Sigmoid colon (tissue), 7 donors: ENCODE measurements around the gene TRIAP1. TPM values are rescaled to one million over a fixed set of nuclear protein-coding genes. Genes with fewer than 3 reads are reported as not detected.

Source experiments
- DNase-seq: peaks from one replicate; pipeline ENCODE4 v3.0.0-alpha.2; 2019
- H3K27ac ChIP-seq, 4 donors: fragments of 200-600 bp; sonication (generic); one replicate each; pipeline ENCODE4 v1.5.1; 2016 to 2019; ENCODE audit warnings: mild to moderate bottlenecking in 1 of 4
- H3K27me3 ChIP-seq, 3 donors: fragments of 200-600 bp; sonication (generic); one replicate each; pipeline ENCODE4 v1.5.1; 2019; ENCODE audit warnings: mild to moderate bottlenecking in 1 of 3
- H3K36me3 ChIP-seq, 4 donors: fragments of 200-600 bp; sonication (generic); one replicate each; pipeline ENCODE4 v1.5.1; 2016 to 2019
- H3K4me1 ChIP-seq, 4 donors: fragments of 200-600 bp; sonication (generic); one replicate each; pipeline ENCODE4 v1.5.1; 2017 to 2019
- H3K4me3 ChIP-seq, 4 donors: fragments of 200-600 bp; sonication (generic); one replicate each; pipeline ENCODE4 v1.5.1; 2017 to 2019; ENCODE audit warnings: mild to moderate bottlenecking in 2 of 4, moderate library complexity in 1 of 4
- H3K9me3 ChIP-seq, 4 donors: fragments of 200-600 bp in 3 of 4; sonication (generic) in 3 of 4; one replicate each; pipeline versions ENCODE4 v1.5.1 to v1.6.1; 2013 to 2019
- EP300 ChIP-seq, 4 donors: sonication (generic); formaldehyde crosslinking; IDR thresholded peaks; one replicate each; pipeline ENCODE4 v1.6.1; 2017; ENCODE audit warnings: antibody characterized with exemption in 4 of 4
- POLR2A ChIP-seq, 2 donors: fragments of 450-650 bp; IDR thresholded peaks; one replicate each; pipeline ENCODE4 v1.6.1; 2016; ENCODE audit warnings: antibody characterized with exemption in 2 of 2, mild to moderate bottlenecking in 2 of 2, moderate library complexity in 2 of 2
- POLR2AphosphoS5 ChIP-seq, 4 donors: sonication (generic); formaldehyde crosslinking; IDR thresholded peaks; one replicate each; pipeline ENCODE4 v1.6.1; 2017; ENCODE audit warnings: antibody characterized with exemption in 4 of 4
- WGBS, 2 donors: extraction: QIAGEN DNeasy Blood & Tissue Kit; methylation state at CpG; one replicate each; pipeline ENCODE4 v1.1.7; 2013; 5-methylcytosine and 5-hydroxymethylcytosine counted together
- intact Hi-C: fragments of 100-400 bp; cut with DNase I; formaldehyde crosslinking; loops from one replicate; pipeline ENCODE4 v1.15.1; 2023
- polyA plus RNA-seq, 3 donors: library from polyadenylated mRNA; stranded (reverse); fragments of 200-250 nt; gene quantifications; one replicate each; pipeline ENCODE4 v1.2.3, GENCODE V29; 2013
- total RNA-seq, 4 donors: library from RNA; depleted of rRNA; stranded (reverse); fragments of >200 nt; gene quantifications; one replicate each; pipeline ENCODE4 v1.1.0, GENCODE V29; 2016
- TF ChIP-seq, protein P1 (sequence below), 4 experiments: fragments of 450-650 bp in 3 of 4; fragments of 200-600 bp in 1 of 4; IDR thresholded peaks; one replicate each; pipeline ENCODE4 v1.5.1; 2016 to 2019; ENCODE audit warnings: antibody characterized with exemption in 4 of 4, mild to moderate bottlenecking in 3 of 4, moderate library complexity in 2 of 4
- donor health status: healthy with polysubstance abuse.
- donor health status: Bipolar disorder and iron deficiency.
- donor health status: healthy.

Gene TRIAP1
- total and polyA plus RNA-seq, 7 donors, result 8.6 to 37.7 (median 14.8) TPM

DNA sequence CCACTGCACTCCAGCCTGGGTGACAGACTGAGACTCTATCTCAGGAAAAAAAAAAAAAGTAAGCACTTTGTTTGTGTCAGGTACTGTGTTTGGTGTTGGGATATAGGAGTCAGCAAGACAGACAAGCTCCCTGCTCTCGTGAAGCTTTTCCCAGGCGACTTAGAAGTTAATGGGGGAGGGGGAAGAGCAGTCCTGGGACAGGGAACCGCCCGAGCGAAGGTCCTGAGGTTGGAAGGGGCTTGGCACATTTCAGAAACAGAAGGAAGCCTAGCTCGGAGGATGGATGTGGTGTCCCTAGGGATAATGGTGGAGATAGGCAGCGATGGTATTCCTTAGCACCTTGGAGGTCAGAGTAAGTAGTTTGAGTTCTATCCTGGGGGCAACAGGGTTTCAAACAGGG, 16.8 kb downstream of the TRIAP1 start:
- WGBS, 2 donors, result 20 to 62% methylated on average over 7 of the region's 7 CpGs
- DNase-seq, result no peak
- intact Hi-C loops, result no loop called here

DNA sequence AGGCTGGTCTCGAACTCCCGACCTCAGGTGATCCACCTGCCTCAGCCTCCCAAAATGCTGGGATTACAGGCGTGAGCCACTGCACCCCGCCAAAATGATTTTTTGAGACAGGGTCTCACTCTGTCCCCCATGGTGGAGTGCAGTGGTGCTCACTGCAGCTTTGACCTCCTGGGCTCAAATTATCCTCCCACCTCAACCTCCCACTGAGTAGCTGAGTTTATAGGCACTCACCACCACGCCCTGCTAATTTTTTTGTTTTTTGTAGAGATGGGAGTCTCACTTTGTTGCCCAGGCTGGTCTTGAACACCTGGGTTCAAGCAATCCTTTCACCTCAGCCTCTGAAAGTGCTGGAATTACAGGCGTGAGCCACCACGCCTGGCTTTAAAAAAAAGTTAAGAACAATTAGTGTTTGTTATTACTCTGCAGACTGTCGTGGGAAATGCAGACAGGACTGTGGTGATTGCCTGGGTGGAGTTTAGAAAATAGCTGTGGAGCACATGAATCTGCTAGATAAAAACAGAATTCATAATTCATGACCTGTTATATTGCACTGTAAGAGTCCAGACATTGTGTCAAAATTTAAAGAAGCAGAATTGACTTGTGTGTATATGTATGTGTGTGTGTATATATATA, 17.5 kb downstream of the TRIAP1 start:
- DNase-seq, result no peak
- Histone ChIP-seq H3K4me1 (peaks cover 0 to 5% (median 0%) of the 10 kb centered on the region in 4 donors), H3K36me3 (no peaks in the 10 kb centered on the region), H3K9me3 (no peaks in the 10 kb centered on the region), H3K27ac (no peak overlapping the region), H3K27me3 (peaks cover 0 to 4% (median 0%) of the 10 kb centered on the region in 3 donors), H3K4me3 (no peak overlapping the region)
- intact Hi-C loops, result no loop called here
- 21 to 56% methylated on average over 8 of the region's 8 CpGs for WGBS, 2 donors
- no peak for TF ChIP-seq POLR2A (IDR thresholded peaks at IDR 0.05)

More for the DNA sequence above, 16.8 kb downstream of the TRIAP1 start:
- no peak overlapping the region for H3K4me3 ChIP-seq
- TF ChIP-seq POLR2AphosphoS5 (IDR thresholded peaks at IDR 0.05) (no peak), POLR2A (IDR thresholded peaks at IDR 0.05) (no peak), EP300 (IDR thresholded peaks at IDR 0.05) (no peak)
- TF ChIP-seq, protein P1, sequence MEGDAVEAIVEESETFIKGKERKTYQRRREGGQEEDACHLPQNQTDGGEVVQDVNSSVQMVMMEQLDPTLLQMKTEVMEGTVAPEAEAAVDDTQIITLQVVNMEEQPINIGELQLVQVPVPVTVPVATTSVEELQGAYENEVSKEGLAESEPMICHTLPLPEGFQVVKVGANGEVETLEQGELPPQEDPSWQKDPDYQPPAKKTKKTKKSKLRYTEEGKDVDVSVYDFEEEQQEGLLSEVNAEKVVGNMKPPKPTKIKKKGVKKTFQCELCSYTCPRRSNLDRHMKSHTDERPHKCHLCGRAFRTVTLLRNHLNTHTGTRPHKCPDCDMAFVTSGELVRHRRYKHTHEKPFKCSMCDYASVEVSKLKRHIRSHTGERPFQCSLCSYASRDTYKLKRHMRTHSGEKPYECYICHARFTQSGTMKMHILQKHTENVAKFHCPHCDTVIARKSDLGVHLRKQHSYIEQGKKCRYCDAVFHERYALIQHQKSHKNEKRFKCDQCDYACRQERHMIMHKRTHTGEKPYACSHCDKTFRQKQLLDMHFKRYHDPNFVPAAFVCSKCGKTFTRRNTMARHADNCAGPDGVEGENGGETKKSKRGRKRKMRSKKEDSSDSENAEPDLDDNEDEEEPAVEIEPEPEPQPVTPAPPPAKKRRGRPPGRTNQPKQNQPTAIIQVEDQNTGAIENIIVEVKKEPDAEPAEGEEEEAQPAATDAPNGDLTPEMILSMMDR (IDR thresholded peaks at IDR 0.05), result no peak
- no peak overlapping the region for H3K27ac ChIP-seq
- H3K36me3 ChIP-seq, result no peaks in the 10 kb centered on the region
- H3K9me3 ChIP-seq, result no peaks in the 10 kb centered on the region
- peaks cover 0 to 4% (median 0%) of the 10 kb centered on the region in 3 donors for H3K27me3 ChIP-seq
- peaks cover 0 to 5% (median 0%) of the 10 kb centered on the region in 4 donors for H3K4me1 ChIP-seq

DNA sequence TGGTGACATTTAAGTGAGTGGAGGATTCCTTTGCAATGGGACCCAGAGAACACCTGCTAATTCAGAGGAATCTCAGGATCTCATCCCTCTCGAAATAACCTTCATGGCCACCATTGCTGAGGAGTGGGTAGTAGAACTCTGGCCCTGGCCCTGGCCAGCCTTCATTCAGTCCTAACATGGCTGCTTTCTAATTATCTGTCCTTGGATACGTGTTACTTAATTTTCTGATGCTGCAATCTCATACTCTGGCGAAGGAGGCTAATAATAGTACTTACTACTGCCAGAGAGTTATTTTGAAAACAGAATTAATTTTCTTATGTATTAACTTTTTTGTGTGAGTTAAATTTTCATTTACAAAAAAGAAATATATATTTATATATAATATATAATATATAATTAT, 20.4 kb downstream of the TRIAP1 start:
- TF ChIP-seq POLR2A (IDR thresholded peaks at IDR 0.05), result no peak
- TF ChIP-seq, protein P1 (IDR thresholded peaks at IDR 0.05), result no peak
- TF ChIP-seq POLR2AphosphoS5 (IDR thresholded peaks at IDR 0.05), result no peak
- no peak for TF ChIP-seq EP300 (IDR thresholded peaks at IDR 0.05)
- no peaks in the 10 kb centered on the region for H3K36me3 ChIP-seq
- no peak for DNase-seq
- H3K27ac ChIP-seq, result no peak overlapping the region
- H3K4me1 ChIP-seq, result peaks cover 0 to 5% (median 0%) of the 10 kb centered on the region in 4 donors
- H3K27me3 ChIP-seq, result no peaks in the 10 kb centered on the region
- 83 to 95% methylated on average over 3 of the region's 3 CpGs for WGBS, 2 donors
- intact Hi-C loops, result no loop called here
- H3K9me3 ChIP-seq, result no peaks in the 10 kb centered on the region
- H3K4me3 ChIP-seq, result no peak overlapping the region

DNA sequence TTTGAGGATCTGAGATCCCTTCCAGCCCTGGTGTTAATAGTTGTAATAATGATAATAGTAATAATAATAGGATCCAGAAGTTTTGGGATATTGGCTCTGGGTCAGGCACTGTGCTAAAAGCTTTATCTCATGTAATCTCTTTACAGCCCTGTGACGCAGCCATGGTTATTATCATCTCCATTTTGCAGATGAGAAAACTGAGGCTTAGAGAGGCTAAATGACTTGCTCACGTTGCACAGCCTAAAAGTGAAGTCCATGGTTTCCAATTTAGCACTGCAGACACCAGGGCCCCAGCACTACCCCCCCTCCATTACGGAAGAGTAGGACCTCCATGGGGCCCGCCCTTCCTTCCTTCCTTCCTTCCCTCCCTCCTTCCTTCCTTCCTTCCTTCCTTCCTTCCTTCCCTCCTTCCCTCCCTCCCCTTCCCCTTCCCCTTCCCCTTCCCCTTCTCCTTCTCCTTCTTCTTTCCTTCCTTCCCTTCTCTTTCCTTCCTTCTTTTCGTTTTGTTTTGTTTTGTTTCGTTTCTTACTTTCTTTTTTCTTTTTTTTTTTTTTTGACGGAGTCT, 23.2 kb downstream of the TRIAP1 start:
- Histone ChIP-seq H3K27me3 (no peaks in the 10 kb centered on the region), H3K27ac (no peak overlapping the region), H3K4me3 (no peak overlapping the region), H3K9me3 (no peaks in the 10 kb centered on the region), H3K36me3 (no peaks in the 10 kb centered on the region), H3K4me1 (no peaks in the 10 kb centered on the region)
- TF ChIP-seq EP300 (IDR thresholded peaks at IDR 0.05), result no peak
- TF ChIP-seq POLR2A (IDR thresholded peaks at IDR 0.05), result no peak
- TF ChIP-seq, protein P1 (IDR thresholded peaks at IDR 0.05), result no peak
- no peak for TF ChIP-seq POLR2AphosphoS5 (IDR thresholded peaks at IDR 0.05)
- WGBS, 2 donors, result 65 to 75% methylated on average over 7 of the region's 7 CpGs
- intact Hi-C loops, result no loop called here
- no peak for DNase-seq

DNA sequence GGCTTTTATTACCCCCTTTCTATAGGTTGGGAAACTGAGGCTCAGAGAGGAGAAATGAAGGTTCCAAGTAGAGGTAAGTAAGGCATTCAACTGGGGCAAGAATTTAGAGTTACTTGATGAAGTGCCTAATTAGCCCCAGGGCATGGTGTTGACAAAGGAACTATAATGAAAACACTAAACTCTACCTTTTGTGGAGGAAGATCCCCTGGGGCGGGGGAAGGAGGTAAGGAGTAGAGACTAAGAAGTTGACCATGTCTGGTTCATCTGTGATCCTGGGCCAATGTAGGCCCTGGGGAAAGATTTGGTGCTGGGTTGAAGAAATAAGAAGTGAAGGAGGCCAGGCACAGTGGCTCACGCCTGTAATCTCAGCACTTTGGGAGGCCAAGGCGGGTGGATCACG, 24.5 kb downstream of the TRIAP1 start:
- Histone ChIP-seq H3K4me3 (no peak overlapping the region), H3K36me3 (no peaks in the 10 kb centered on the region), H3K27ac (no peak overlapping the region), H3K9me3 (no peaks in the 10 kb centered on the region), H3K27me3 (no peaks in the 10 kb centered on the region), H3K4me1 (no peaks in the 10 kb centered on the region)
- 89 to 94% methylated on average over 4 of the region's 4 CpGs for WGBS, 2 donors
- no peak for DNase-seq
- intact Hi-C loops, result no loop called here
- TF ChIP-seq EP300 (IDR thresholded peaks at IDR 0.05) (no peak), POLR2A (IDR thresholded peaks at IDR 0.05) (no peak), POLR2AphosphoS5 (IDR thresholded peaks at IDR 0.05) (no peak)
- TF ChIP-seq, protein P1 (IDR thresholded peaks at IDR 0.05), result no peak
